A549 treated with Hydrocortisone at 1 μM for 4 hours (cell line): ENCODE data around the gene ZNF608. TPM values are rescaled to one million over a fixed set of nuclear protein-coding genes. Genes with fewer than 3 reads are reported as not detected.

Experiments
- total RNA-seq: library from RNA; stranded (reverse); fragments of 200-300 nt; extraction: Qiagen RNA extraction; gene quantifications from 5 replicates; pipeline ENCODE4 v1.2.3, GENCODE V29; 2022

Gene ZNF608
- 0.77 to 1.6 TPM (median 1.1 TPM) in 5 replicates for total RNA-seq

GRCh38 chr5:124745928-124746915 is at the start of gene ZNF608:
Gene ZNF608, minus strand, starts transcription at chr5:124746639. Its CDS starts 1,650 bp downstream, at chr5:124744989.

